Tibial nerve (tissue), 3 donors: Measurements from ENCODE around the gene KDM2B.

Experiments
- CTCF ChIP-seq, 5 experiments: fragments of 200-600 bp in 3 of 5; fragments of 450-650 bp in 2 of 5; sonication (generic) in 3 of 5; IDR thresholded peaks; one replicate each; pipeline ENCODE4 v1.5.1; 2016 to 2019; ENCODE audit warnings: antibody characterized with exemption in 5 of 5, mild to moderate bottlenecking in 3 of 5, moderate library complexity in 2 of 5
- POLR2A ChIP-seq, 2 donors: fragments of 450-650 bp; IDR thresholded peaks; one replicate each; pipeline ENCODE4 v1.6.1; 2017; ENCODE audit warnings: antibody characterized with exemption in 2 of 2, mild to moderate bottlenecking in 2 of 2, moderate library complexity in 2 of 2

DNA sequence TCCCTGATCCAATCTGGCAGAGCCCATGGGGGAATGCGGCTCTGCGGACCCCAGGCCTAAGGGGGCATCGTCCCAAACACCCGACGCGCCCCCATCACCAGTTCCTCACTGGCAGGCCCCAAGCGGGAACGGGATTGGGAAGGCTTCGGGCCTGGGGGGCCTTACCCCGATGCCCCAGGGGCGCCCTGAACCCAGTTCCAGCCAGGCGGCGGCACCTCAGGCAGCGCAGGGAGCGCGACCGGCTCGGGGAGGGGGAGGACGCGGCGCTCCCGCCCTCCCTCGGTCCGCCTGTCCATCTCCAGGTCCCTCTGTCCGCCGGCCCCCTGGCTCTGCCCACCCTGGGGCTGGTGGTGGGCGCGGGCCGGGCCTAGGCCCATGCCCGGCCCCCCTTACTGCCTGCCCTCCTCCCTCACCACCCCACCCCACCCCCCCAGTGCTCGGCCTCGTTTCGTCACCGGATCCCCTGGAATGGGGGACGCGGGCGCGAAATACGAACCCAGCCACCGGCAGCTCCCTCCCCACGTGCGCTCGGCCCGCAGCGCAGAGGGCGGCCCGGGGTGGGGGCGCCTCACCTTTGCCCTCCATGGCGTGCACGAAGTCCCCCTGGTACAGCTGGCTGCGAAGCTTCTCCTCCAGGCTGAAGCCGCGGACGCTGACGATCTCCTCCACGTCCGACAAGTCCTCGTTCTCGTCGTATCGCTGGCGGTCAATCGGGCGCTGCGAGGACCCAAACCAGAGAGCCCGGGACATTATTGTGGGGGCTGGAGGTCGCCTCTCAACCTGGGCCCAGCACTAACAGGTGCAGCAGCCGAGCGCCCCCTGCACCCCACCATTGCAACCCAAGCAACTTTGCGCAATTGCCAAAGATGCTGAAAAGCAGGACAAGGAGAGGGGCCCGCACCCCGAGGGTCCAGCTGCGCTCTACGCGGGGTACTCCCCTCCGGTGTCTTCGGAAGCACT lies 2.3 kb downstream of the KDM2B start:
- TF ChIP-seq POLR2A (IDR thresholded peaks at IDR 0.05) (no peak), CTCF (IDR thresholded peaks at IDR 0.05) (no peak)
